Measurements from ENCODE around the gene MLNR.

- no peak for TF ChIP-seq YY1 (IDR thresholded peaks at IDR 0.05; ENCODE audit: borderline replicate concordance in 1 of 3, control insufficient read depth in 1 of 3, extremely low read depth in 1 of 3, insufficient read depth in 3 of 3, insufficient read length in 1 of 3, insufficient replicate concordance in 2 of 3, low read depth in 1 of 3, low read length in 2 of 3)
- no peak for TF ChIP-seq CTCF (IDR thresholded peaks at IDR 0.05 in 2 of 3, conservative IDR thresholded peaks at IDR 0.05 in 1 of 3; ENCODE audit: insufficient read depth in 2 of 3, low read depth in 1 of 3, low read length in 3 of 3)
- no peak for TF ChIP-seq RAD21 (CRISPR knock-in tag; conservative IDR thresholded peaks at IDR 0.05 in 1 of 2, IDR thresholded peaks at IDR 0.05 in 1 of 2)
These were observed 42.5 kb downstream of the MLNR start for GRCh38 chr13:49262634-49263033.
